ENCODE results near the gene ADAMTS18. TPM values are rescaled to one million over a fixed set of nuclear protein-coding genes. Genes with fewer than 3 reads are reported as not detected.

Gene ADAMTS18
- total and polyA plus RNA-seq, 7 experiments from 2014 or later = not detected

DNA sequence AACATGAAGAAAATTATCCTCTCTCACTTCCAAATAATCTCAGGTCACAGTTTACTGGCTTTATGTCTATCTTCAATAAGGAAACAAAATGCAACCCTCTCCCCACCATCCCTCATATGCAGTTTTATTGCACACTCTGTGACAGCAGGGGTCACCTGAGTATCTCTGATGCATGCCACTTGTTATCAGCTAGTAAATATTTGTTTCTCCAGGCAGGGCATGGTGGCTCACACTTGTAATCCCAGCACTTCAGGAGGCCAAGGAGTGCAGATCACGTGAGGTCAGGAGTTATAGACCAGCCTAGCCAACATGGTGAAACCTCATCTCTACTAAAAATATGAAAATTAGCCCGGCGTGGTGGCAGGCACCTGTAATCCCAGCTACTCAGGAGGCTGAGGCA lies 61.1 kb downstream of the ADAMTS18 start:
- ATAC-seq (no peak), DNase-seq (no peak)
- Mint-ChIP-seq H3K4me3 (no peak overlapping the region), H3K4me1 (no peaks in the 10 kb centered on the region), H3K36me3 (no peaks in the 10 kb centered on the region), H3K27ac (no peak overlapping the region), H3K27me3 (peaks cover 5 to 27% (median 17%) of the 10 kb centered on the region in 5 donors), H3K9me3 (peaks cover 0 to 13% (median 1%) of the 10 kb centered on the region in 11 donors)
- H3K27ac ChIP-seq (ENCODE audit: low read depth, low read length) = no peak overlapping the region
- H3K4me3 ChIP-seq (ENCODE audit: low read length) = no peak overlapping the region
- no peaks in the 10 kb centered on the region for H3K9me3 ChIP-seq (ENCODE audit: control insufficient read depth in 2 of 3, low read length in 3 of 3)
- ChIA-PET POLR2A (no interaction called here), CTCF (no interaction called here)
- intact Hi-C loops (cut with micrococcal nuclease) = no loop called here
- H3K4me1 ChIP-seq (ENCODE audit: control insufficient read depth in 2 of 2, insufficient read depth in 2 of 2, low read length in 2 of 2) = no peaks in the 10 kb centered on the region
- no peaks in the 10 kb centered on the region for H3K27me3 ChIP-seq (ENCODE audit: control insufficient read depth in 2 of 2, insufficient read depth in 2 of 2, low read length in 2 of 2)
- H3K36me3 ChIP-seq (ENCODE audit: control insufficient read depth in 2 of 3, insufficient read depth in 3 of 3, low read length in 3 of 3) = no peaks in the 10 kb centered on the region

GRCh38 chr16:77364770-77365169 lies 70.1 kb downstream of the ADAMTS18 start:
- CTCF ChIA-PET = interaction anchor here (0.7 kb wide), 1 partner anchor 8 kb away, joined by 3 read pairs; no protein-coding TSS in a partner anchor
- Mint-ChIP-seq H3K9me3 (peaks cover 0 to 4% (median 0%) of the 10 kb centered on the region in 11 donors), H3K27me3 (peaks cover 2 to 13% (median 6%) of the 10 kb centered on the region in 5 donors), H3K4me1 (no peaks in the 10 kb centered on the region), H3K36me3 (no peaks in the 10 kb centered on the region), H3K4me3 (no peak overlapping the region), H3K27ac (no peak overlapping the region)
- H3K27me3 ChIP-seq (ENCODE audit: control insufficient read depth in 2 of 2, insufficient read depth in 2 of 2, low read length in 2 of 2) = no peaks in the 10 kb centered on the region
- H3K36me3 ChIP-seq (ENCODE audit: control insufficient read depth in 2 of 3, insufficient read depth in 3 of 3, low read length in 3 of 3) = no peaks in the 10 kb centered on the region
- intact Hi-C loops (cut with micrococcal nuclease) = no loop called here
- H3K27ac ChIP-seq (ENCODE audit: low read depth, low read length) = no peak overlapping the region
- ATAC-seq (no peak), DNase-seq (no peak)
- H3K9me3 ChIP-seq (ENCODE audit: control insufficient read depth in 2 of 3, low read length in 3 of 3) = no peaks in the 10 kb centered on the region
- POLR2A ChIA-PET = no interaction called here
- no peak overlapping the region for H3K4me3 ChIP-seq (ENCODE audit: low read length)
- H3K4me1 ChIP-seq (ENCODE audit: control insufficient read depth in 2 of 2, insufficient read depth in 2 of 2, low read length in 2 of 2) = no peaks in the 10 kb centered on the region

DNA sequence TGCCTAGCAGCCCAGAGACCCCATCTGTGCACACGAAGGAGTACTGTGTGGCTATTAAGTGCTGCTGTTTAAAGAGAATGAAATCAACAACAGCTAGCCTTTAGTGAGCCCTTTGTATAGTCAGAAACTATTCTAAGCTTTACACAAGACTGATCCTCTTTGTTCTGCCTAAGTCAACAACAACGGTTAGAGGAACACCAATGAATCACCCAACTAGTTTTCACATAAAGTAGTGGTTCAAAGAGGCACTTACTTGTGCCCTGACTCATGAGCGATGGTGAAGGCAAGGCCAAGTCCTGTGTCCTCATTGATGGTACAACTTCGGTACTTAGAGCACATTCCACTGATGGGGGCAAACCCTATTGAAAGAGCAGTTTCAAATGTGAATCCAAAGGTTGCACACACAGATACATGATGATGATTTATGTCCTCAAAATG lies 75.8 kb downstream of the ADAMTS18 start:
- Histone ChIP-seq H3K4me3 (ENCODE audit: low read length) (no peak overlapping the region), H3K36me3 (ENCODE audit: control insufficient read depth in 2 of 3, insufficient read depth in 3 of 3, low read length in 3 of 3) (no peaks in the 10 kb centered on the region), H3K4me1 (ENCODE audit: control insufficient read depth in 2 of 2, insufficient read depth in 2 of 2, low read length in 2 of 2) (no peaks in the 10 kb centered on the region), H3K27me3 (ENCODE audit: control insufficient read depth in 2 of 2, insufficient read depth in 2 of 2, low read length in 2 of 2) (no peaks in the 10 kb centered on the region), H3K9me3 (ENCODE audit: control insufficient read depth in 2 of 3, low read length in 3 of 3) (no peaks in the 10 kb centered on the region), H3K27ac (ENCODE audit: low read depth, low read length) (no peak overlapping the region)
- POLR2A ChIA-PET = no interaction called here
- peaks cover 0 to 20% (median 10%) of the 10 kb centered on the region in 5 donors for H3K27me3 Mint-ChIP-seq
- ATAC-seq (no peak), DNase-seq (no peak)
- no peaks in the 10 kb centered on the region for H3K4me1 Mint-ChIP-seq
- H3K9me3 Mint-ChIP-seq = no peaks in the 10 kb centered on the region
- CTCF ChIA-PET = no interaction called here
- no peak overlapping the region for H3K4me3 Mint-ChIP-seq
- H3K36me3 Mint-ChIP-seq = no peaks in the 10 kb centered on the region
- no peak overlapping the region for H3K27ac Mint-ChIP-seq
- intact Hi-C loops (cut with micrococcal nuclease) = no loop called here

DNA sequence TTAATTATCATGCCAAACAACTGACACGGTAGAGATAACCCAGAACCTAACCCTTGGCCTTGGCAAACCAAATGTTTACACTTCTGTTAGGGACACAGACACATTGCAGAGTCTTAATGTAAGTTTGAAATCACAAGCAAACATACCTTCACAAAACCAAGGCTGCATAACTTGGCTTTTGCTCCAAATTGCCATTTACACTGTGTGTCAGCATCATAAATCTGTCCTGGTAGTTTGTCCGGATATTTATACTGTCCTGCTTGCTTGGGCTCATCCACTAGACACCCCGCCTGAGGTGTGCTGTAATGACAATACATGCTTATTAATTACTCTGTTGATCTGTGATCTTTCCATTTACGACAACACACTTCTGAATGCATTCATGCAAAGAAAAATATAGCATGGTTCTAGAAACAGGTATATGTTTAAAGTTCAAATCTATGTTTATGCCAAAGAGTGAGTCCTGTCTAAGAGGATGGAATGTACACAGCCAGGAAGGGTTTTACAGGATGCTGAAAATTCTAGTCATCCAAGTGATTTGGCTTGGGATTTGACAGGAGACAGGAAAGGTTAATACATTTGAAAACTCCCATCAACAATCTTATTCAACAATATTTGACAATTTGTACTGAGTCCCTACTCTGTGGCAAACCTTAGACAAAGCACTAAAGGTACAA lies 81.1 kb downstream of the ADAMTS18 start:
- Mint-ChIP-seq H3K9me3 (peaks cover 0 to 3% (median 0%) of the 10 kb centered on the region in 11 donors), H3K27ac (no peak overlapping the region), H3K4me1 (no peaks in the 10 kb centered on the region), H3K36me3 (no peaks in the 10 kb centered on the region), H3K27me3 (peaks cover 2 to 35% (median 19%) of the 10 kb centered on the region in 5 donors), H3K4me3 (no peak overlapping the region)
- Histone ChIP-seq H3K27me3 (ENCODE audit: control insufficient read depth in 2 of 2, insufficient read depth in 2 of 2, low read length in 2 of 2) (no peaks in the 10 kb centered on the region), H3K9me3 (ENCODE audit: control insufficient read depth in 2 of 3, low read length in 3 of 3) (no peaks in the 10 kb centered on the region), H3K4me3 (ENCODE audit: low read length) (no peak overlapping the region), H3K4me1 (ENCODE audit: control insufficient read depth in 2 of 2, insufficient read depth in 2 of 2, low read length in 2 of 2) (no peaks in the 10 kb centered on the region), H3K36me3 (ENCODE audit: control insufficient read depth in 2 of 3, insufficient read depth in 3 of 3, low read length in 3 of 3) (no peaks in the 10 kb centered on the region), H3K27ac (ENCODE audit: low read depth, low read length) (no peak overlapping the region)
- ChIA-PET CTCF (no interaction called here), POLR2A (no interaction called here)
- ATAC-seq = no peak
- intact Hi-C loops (cut with micrococcal nuclease) = no loop called here
- no peak for DNase-seq

DNA sequence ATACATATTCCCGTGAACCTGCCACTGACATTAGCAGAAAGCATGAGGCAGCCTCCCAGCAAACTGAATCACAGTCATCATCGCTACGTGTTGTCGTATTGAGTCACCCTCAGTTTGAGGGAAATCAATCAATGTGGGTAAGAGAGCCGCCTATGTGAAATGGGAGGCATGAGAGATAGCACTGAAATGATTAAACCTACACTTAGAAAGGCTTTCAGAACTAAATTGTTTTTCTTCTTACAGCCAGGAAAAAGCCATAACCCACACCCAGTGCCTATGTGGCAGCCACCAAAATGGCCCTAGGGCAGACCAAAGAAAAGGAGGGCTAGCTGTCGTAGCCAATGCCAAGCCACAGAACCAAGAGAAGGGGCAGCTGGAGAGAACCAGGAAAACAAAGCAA lies 90.5 kb downstream of the ADAMTS18 start:
- Histone ChIP-seq H3K36me3 (ENCODE audit: control insufficient read depth in 2 of 3, insufficient read depth in 3 of 3, low read length in 3 of 3) (no peaks in the 10 kb centered on the region), H3K27ac (ENCODE audit: low read depth, low read length) (no peak overlapping the region), H3K27me3 (ENCODE audit: control insufficient read depth in 2 of 2, insufficient read depth in 2 of 2, low read length in 2 of 2) (no peaks in the 10 kb centered on the region), H3K4me1 (ENCODE audit: control insufficient read depth in 2 of 2, insufficient read depth in 2 of 2, low read length in 2 of 2) (no peaks in the 10 kb centered on the region), H3K4me3 (ENCODE audit: low read length) (no peak overlapping the region), H3K9me3 (ENCODE audit: control insufficient read depth in 2 of 3, low read length in 3 of 3) (no peaks in the 10 kb centered on the region)
- no peaks in the 10 kb centered on the region for H3K36me3 Mint-ChIP-seq
- no peak for ATAC-seq
- intact Hi-C loops (cut with micrococcal nuclease) = no loop called here
- CTCF ChIA-PET = no interaction called here
- no peak for DNase-seq
- H3K4me3 Mint-ChIP-seq = no peak overlapping the region
- H3K9me3 Mint-ChIP-seq = peaks cover 0 to 2% (median 0%) of the 10 kb centered on the region in 11 donors
- H3K27me3 Mint-ChIP-seq = peaks cover 4 to 19% (median 5%) of the 10 kb centered on the region in 5 donors
- POLR2A ChIA-PET = no interaction called here
- H3K4me1 Mint-ChIP-seq = no peaks in the 10 kb centered on the region
- no peak overlapping the region for H3K27ac Mint-ChIP-seq

GRCh38 chr16:77336637-77337036 lies 98.2 kb downstream of the ADAMTS18 start:
- no peaks in the 10 kb centered on the region for H3K27me3 ChIP-seq (ENCODE audit: control insufficient read depth in 2 of 2, insufficient read depth in 2 of 2, low read length in 2 of 2)
- ChIA-PET POLR2A (no interaction called here), CTCF (no interaction called here)
- no peak for DNase-seq
- ATAC-seq = no peak
- H3K27me3 Mint-ChIP-seq = peaks cover 0 to 12% (median 4%) of the 10 kb centered on the region in 5 donors
- intact Hi-C loops (cut with micrococcal nuclease) = no loop called here
- no peak overlapping the region for H3K4me3 Mint-ChIP-seq
- H3K36me3 ChIP-seq (ENCODE audit: control insufficient read depth in 2 of 3, insufficient read depth in 3 of 3, low read length in 3 of 3) = no peaks in the 10 kb centered on the region
- H3K4me1 ChIP-seq (ENCODE audit: control insufficient read depth in 2 of 2, insufficient read depth in 2 of 2, low read length in 2 of 2) = no peaks in the 10 kb centered on the region
- no peak overlapping the region for H3K4me3 ChIP-seq (ENCODE audit: low read length)
- no peak overlapping the region for H3K27ac Mint-ChIP-seq
- H3K36me3 Mint-ChIP-seq = no peaks in the 10 kb centered on the region
- no peaks in the 10 kb centered on the region for H3K9me3 Mint-ChIP-seq
- H3K27ac ChIP-seq (ENCODE audit: low read depth, low read length) = no peak overlapping the region
- H3K4me1 Mint-ChIP-seq = no peaks in the 10 kb centered on the region
- H3K9me3 ChIP-seq (ENCODE audit: control insufficient read depth in 2 of 3, low read length in 3 of 3) = no peaks in the 10 kb centered on the region

DNA sequence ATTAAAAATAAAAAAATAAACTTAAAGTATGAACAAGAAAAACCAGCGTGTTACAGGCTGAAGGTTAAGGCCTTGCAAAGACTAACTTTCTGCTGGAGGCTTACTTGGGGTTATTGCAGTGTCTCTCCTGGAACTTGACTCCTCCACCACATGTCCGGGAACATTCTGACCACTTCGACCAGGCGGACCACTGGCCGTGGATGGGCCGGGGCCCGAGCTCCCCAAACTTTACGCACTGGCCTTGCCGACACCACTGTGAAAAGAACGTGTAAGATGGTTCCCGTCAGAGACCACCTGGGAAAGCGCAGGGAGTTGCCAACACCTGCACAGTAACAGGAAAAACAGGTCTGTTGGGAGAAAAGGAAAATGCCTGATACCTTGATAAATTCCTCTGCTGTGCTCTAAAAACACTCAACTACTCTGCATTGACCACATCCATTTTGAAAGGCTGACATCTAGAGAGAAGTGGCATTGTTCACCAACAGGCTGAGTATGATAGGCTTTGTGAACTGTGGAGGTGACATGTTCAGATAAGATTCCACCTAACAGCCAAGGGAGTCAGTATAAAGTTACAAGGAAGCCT lies 99.1 kb downstream of the ADAMTS18 start:
- no peaks in the 10 kb centered on the region for H3K9me3 Mint-ChIP-seq
- Histone ChIP-seq H3K36me3 (ENCODE audit: control insufficient read depth in 2 of 3, insufficient read depth in 3 of 3, low read length in 3 of 3) (no peaks in the 10 kb centered on the region), H3K27ac (ENCODE audit: low read depth, low read length) (no peak overlapping the region), H3K27me3 (ENCODE audit: control insufficient read depth in 2 of 2, insufficient read depth in 2 of 2, low read length in 2 of 2) (no peaks in the 10 kb centered on the region), H3K9me3 (ENCODE audit: control insufficient read depth in 2 of 3, low read length in 3 of 3) (no peaks in the 10 kb centered on the region), H3K4me3 (ENCODE audit: low read length) (no peak overlapping the region), H3K4me1 (ENCODE audit: control insufficient read depth in 2 of 2, insufficient read depth in 2 of 2, low read length in 2 of 2) (no peaks in the 10 kb centered on the region)
- no peak overlapping the region for H3K27ac Mint-ChIP-seq
- no peak overlapping the region for H3K4me3 Mint-ChIP-seq
- intact Hi-C loops (cut with micrococcal nuclease) = no loop called here
- DNase-seq (no peak), ATAC-seq (no peak)
- no peaks in the 10 kb centered on the region for H3K36me3 Mint-ChIP-seq
- H3K4me1 Mint-ChIP-seq = peaks cover 0 to 3% (median 0%) of the 10 kb centered on the region in 7 donors
- POLR2A ChIA-PET = no interaction called here
- H3K27me3 Mint-ChIP-seq = peaks cover 0 to 13% (median 4%) of the 10 kb centered on the region in 5 donors
- CTCF ChIA-PET = no interaction called here
